HFF-Myc (cell line): Measurements from ENCODE around the gene FAM174C.

ENCODE experiments used
- DNase-seq: peaks from one replicate; pipeline ENCODE4 v3.0.0-alpha.2; 2011; ENCODE audit warnings: low read depth; ENCODE audit errors: extremely low read depth
- H3K4me3 ChIP-seq: replicated peaks from 2 replicates; pipeline ENCODE4 v1.5.1; 2011; ENCODE audit warnings: low read depth, mild to moderate bottlenecking, control low read depth, low read length
- CTCF ChIP-seq: IDR thresholded peaks from 2 replicates; pipeline ENCODE4 v1.5.1; 2012; ENCODE audit warnings: mild to moderate bottlenecking, low read depth, low read length, control low read depth; ENCODE audit errors: missing control alignments

The FAM174C gene

GRCh38 chr19:1229056-1229923, 46.0 kb upstream of the FAM174C start:
- no peak for DNase-seq

GRCh38 chr19:1229924-1230782, 45.2 kb upstream of the FAM174C start:
- no peak for DNase-seq
- TF ChIP-seq CTCF, result no peak
- no peak overlapping the region for H3K4me3 ChIP-seq

More at GRCh38 chr19:1229056-1229923, 46.0 kb upstream of the FAM174C start:
- no peak overlapping the region for H3K4me3 ChIP-seq
- no peak for TF ChIP-seq CTCF

- TF ChIP-seq CTCF, result no peak
- H3K4me3 ChIP-seq, result no peak overlapping the region
- no peak for DNase-seq
These were observed 44.4 kb upstream of the FAM174C start for GRCh38 chr19:1230783-1231489.

- no peak overlapping the region for H3K4me3 ChIP-seq
- no peak for TF ChIP-seq CTCF
- DNase-seq, result no peak
These were observed 43.3 kb upstream of the FAM174C start for GRCh38 chr19:1231729-1232637.

GRCh38 chr19:1232652-1233072, 42.7 kb upstream of the FAM174C start:
- TF ChIP-seq CTCF, result no peak
- H3K4me3 ChIP-seq, result no peak overlapping the region
- DNase-seq, result no peak
